Pancreas (tissue), 10 donors: ENCODE measurements around the gene LYPD5. TPM values are rescaled to one million over a fixed set of nuclear protein-coding genes. Genes with fewer than 3 reads are reported as not detected.
"Not testable (repeated sequence)": the region's sequence is repeated elsewhere in the genome, so short reads cannot be mapped to it uniquely, and the experiment has no call there.

ENCODE experiments used
- ATAC-seq, 4 donors: fragments of 200-7000 bp; cut with Tn5 transposase; one replicate each; pipeline versions ENCODE4 v1.8.0 to v1.9.1; 2020; ENCODE audit warnings: mild to moderate bottlenecking in 4 of 4, moderate library complexity in 4 of 4
- DNase-seq, 6 donors: peaks; one replicate each; pipeline ENCODE4 v3.0.0-alpha.2; 2020
- FAIRE-seq: peaks from 2 replicates; lab custom pipeline; 2012; peaks lifted over from hg19 to GRCh38; lab: Jason Lieb, UNC
- H3K27ac ChIP-seq, 4 donors: fragments of 200-600 bp; sonication (generic); 1 replicate in 3 of 4; 2 replicates in 1 of 4; pipeline versions ENCODE4 v1.5.0 to v1.8.0; 2020
- H3K27me3 ChIP-seq, 4 donors: fragments of 200-600 bp; one replicate each; pipeline ENCODE4 v1.8.0; 2021
- H3K36me3 ChIP-seq, 3 donors: fragments of 200-600 bp; sonication (generic) in 1 of 3; one replicate each; pipeline versions ENCODE4 v1.5.0 to v1.8.0; 2020 to 2021
- H3K4me1 ChIP-seq, 3 donors: fragments of 200-600 bp; one replicate each; pipeline ENCODE4 v1.8.0; 2021
- H3K4me3 ChIP-seq, 4 donors: fragments of 200-600 bp; sonication (generic) in 2 of 4; one replicate each; pipeline versions ENCODE4 v1.5.0 to v1.8.0; 2020 to 2021
- H3K9me3 ChIP-seq, 4 donors: fragments of 200-600 bp; one replicate each; pipeline ENCODE4 v1.8.0; 2021
- WGBS, 2 donors: extraction: QIAGEN DNeasy Blood & Tissue Kit; methylation state at CpG; one replicate each; pipeline ENCODE4 v1.1.7; 2013; 5-methylcytosine and 5-hydroxymethylcytosine counted together
- intact Hi-C, 3 donors: fragments of 100-400 bp; cut with DNase I; formaldehyde crosslinking; loops; one replicate each; pipeline versions ENCODE4 v1.11.1 to v1.14.2; 2022
- polyA plus RNA-seq, 2 donors: library from polyadenylated mRNA; stranded (reverse); fragments of 200-250 nt; gene quantifications; one replicate each; pipeline ENCODE4 v1.2.3, GENCODE V29; 2013
- total RNA-seq, 6 donors: library from RNA; stranded (reverse); fragmentation: NEBNext Ultra II Directional in 4 of 6; extraction: Animal tissue kit (Norgen Biotek cat#: 25700) in 4 of 6; gene quantifications; one replicate each; pipeline versions ENCODE4 v1.2.1 to v1.2.4, GENCODE V29; 2021 to 2023
- TF ChIP-seq, protein P1 (sequence below), 4 donors: fragments of 200-600 bp; sonication (generic) in 3 of 4; IDR thresholded peaks; one replicate each; pipeline versions ENCODE4 v1.5.0 to v1.8.0; 2021; ENCODE audit warnings: antibody characterized with exemption in 4 of 4
- donor health status: healthy with polysubstance abuse.
- donor health status: DM: no; HTN: no; CAD: no; lungs with moderate emphysema.
- donor health status: DM: no; HTN: no; CAD: no.
- donor health status: control.
- donor health status: control.
- donor health status: Bipolar disorder and iron deficiency.
- donor health status: DM: yes; HTN: yes; CAD: no.
- donor health status: DM: no; HTN: no; CAD: no.
- donor health status: DM: no; HTN: no; CAD: no.
- donor health status: DM: yes; HTN: yes; CAD: no.

Gene LYPD5
- total and polyA plus RNA-seq, 8 donors, result 0.09 to 1.2 (median 0.34) TPM

DNA sequence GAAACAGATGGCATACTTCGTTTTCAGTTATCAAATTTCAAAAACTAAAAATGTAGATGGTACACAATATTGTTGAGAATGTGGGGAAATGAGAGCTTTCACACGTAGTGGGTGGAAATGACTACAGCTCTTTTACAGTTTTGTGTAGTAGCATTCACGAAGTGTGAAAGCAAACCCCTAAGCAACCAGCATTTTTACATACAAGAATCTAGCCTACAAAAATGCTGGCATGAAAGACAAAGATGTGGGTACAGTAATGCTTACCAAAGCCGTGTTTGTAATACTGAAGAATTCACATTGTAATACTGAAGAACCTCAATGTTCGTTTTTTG lies 18.6 kb upstream of the LYPD5 start:
- peaks cover 0 to 8% (median 0%) of the 10 kb centered on the region in 4 donors for H3K27me3 ChIP-seq
- TF ChIP-seq, protein P1, sequence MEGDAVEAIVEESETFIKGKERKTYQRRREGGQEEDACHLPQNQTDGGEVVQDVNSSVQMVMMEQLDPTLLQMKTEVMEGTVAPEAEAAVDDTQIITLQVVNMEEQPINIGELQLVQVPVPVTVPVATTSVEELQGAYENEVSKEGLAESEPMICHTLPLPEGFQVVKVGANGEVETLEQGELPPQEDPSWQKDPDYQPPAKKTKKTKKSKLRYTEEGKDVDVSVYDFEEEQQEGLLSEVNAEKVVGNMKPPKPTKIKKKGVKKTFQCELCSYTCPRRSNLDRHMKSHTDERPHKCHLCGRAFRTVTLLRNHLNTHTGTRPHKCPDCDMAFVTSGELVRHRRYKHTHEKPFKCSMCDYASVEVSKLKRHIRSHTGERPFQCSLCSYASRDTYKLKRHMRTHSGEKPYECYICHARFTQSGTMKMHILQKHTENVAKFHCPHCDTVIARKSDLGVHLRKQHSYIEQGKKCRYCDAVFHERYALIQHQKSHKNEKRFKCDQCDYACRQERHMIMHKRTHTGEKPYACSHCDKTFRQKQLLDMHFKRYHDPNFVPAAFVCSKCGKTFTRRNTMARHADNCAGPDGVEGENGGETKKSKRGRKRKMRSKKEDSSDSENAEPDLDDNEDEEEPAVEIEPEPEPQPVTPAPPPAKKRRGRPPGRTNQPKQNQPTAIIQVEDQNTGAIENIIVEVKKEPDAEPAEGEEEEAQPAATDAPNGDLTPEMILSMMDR (IDR thresholded peaks at IDR 0.05), result no peak
- no peak overlapping the region for H3K27ac ChIP-seq
- H3K4me1 ChIP-seq, result no peaks in the 10 kb centered on the region
- WGBS, 2 donors, result 23 to 29% methylated on average over 5 of the region's 5 CpGs
- ATAC-seq (no peak), FAIRE-seq (no peak), DNase-seq (no peak)
- intact Hi-C loops, result no loop called here
- no peaks in the 10 kb centered on the region for H3K9me3 ChIP-seq
- H3K36me3 ChIP-seq, result no peaks in the 10 kb centered on the region
- H3K4me3 ChIP-seq, result peak overlapping the region in 3 of 4 donors; percentile 5 to 39 (median 20)

GRCh38 chr19:43820098-43820883 lies 18.0 kb upstream of the LYPD5 start:
- Histone ChIP-seq H3K9me3 (no peaks in the 10 kb centered on the region), H3K36me3 (no peaks in the 10 kb centered on the region), H3K4me1 (no peaks in the 10 kb centered on the region), H3K27ac (no peak overlapping the region), H3K27me3 (peaks cover 0 to 8% (median 0%) of the 10 kb centered on the region in 4 donors), H3K4me3 (peak overlapping the region in 3 of 4 donors; percentile 5 to 39 (median 20))
- no peak for DNase-seq
- TF ChIP-seq, protein P1 (IDR thresholded peaks at IDR 0.05), result no peak
- intact Hi-C loops, result no loop called here
- 11% methylated on average over 48 of the region's 48 CpGs for WGBS, 2 donors
- peak in 3 of 4 donors; percentile 57 to 74 (median 72) for ATAC-seq
- FAIRE-seq, result no peak

DNA sequence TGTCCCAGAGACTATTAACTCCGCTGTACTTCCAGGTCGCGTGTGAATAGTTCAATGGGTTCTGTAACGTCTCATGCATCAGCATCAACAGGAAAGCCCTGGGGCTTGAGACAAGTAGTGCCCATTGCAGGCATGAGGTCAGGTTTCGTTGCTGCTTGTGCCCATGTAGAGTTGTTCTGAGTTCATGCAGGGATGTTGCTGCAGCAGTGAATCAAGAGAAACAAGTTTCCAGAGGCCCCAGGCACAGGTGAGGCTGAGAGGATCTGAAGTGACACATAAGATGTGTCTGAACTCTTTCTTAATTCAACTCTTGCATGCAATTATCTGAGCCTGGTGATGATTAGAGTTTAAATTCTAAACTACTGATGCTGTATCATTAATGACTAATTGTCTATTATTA lies 16.3 kb upstream of the LYPD5 start:
- no peak for ATAC-seq
- no peak overlapping the region for H3K4me3 ChIP-seq
- TF ChIP-seq, protein P1 (IDR thresholded peaks at IDR 0.05), result no peak
- no peaks in the 10 kb centered on the region for H3K4me1 ChIP-seq
- no peak for FAIRE-seq
- peaks cover 0 to 8% (median 0%) of the 10 kb centered on the region in 4 donors for H3K27me3 ChIP-seq
- DNase-seq, result no peak
- 64 to 74% methylated on average over 5 of the region's 5 CpGs for WGBS, 2 donors
- no peaks in the 10 kb centered on the region for H3K9me3 ChIP-seq
- intact Hi-C loops, result no loop called here
- H3K36me3 ChIP-seq, result no peaks in the 10 kb centered on the region
- no peak overlapping the region for H3K27ac ChIP-seq

GRCh38 chr19:43817454-43817853 lies 15.2 kb upstream of the LYPD5 start:
- DNase-seq, H3K27ac ChIP-seq, H3K36me3 ChIP-seq, H3K4me1 ChIP-seq, intact Hi-C loops, ATAC-seq, FAIRE-seq, H3K4me3 ChIP-seq, H3K9me3 ChIP-seq, H3K27me3 ChIP-seq: not testable (repeated sequence)
- 59 to 80% methylated on average over 1 of the region's 1 CpG for WGBS, 2 donors

GRCh38 chr19:43814663-43815352 lies 12.6 kb upstream of the LYPD5 start:
- H3K36me3 ChIP-seq, result no peaks in the 10 kb centered on the region
- intact Hi-C loops, result no loop called here
- H3K27me3 ChIP-seq, result no peaks in the 10 kb centered on the region
- TF ChIP-seq, protein P1 (IDR thresholded peaks at IDR 0.05), result no peak
- no peak for ATAC-seq
- no peak for DNase-seq
- H3K4me3 ChIP-seq, result no peak overlapping the region
- H3K4me1 ChIP-seq, result no peaks in the 10 kb centered on the region
- FAIRE-seq, result no peak
- no peaks in the 10 kb centered on the region for H3K9me3 ChIP-seq
- no peak overlapping the region for H3K27ac ChIP-seq
- 35 to 49% methylated on average over 5 of the region's 5 CpGs for WGBS, 2 donors
